Esophagus squamous epithelium (tissue), 5 donors: ENCODE measurements around the gene STAG1. TPM values are rescaled to one million over a fixed set of nuclear protein-coding genes. Genes with fewer than 3 reads are reported as not detected.

Experiments
- DNase-seq: peaks from one replicate; lab custom pipeline; 2025; lab: John Stamatoyannopoulos, UW
- H3K27ac ChIP-seq, 4 donors: fragments of 200-600 bp; sonication (generic); one replicate each; pipeline ENCODE4 v1.5.1; 2016 to 2019; ENCODE audit warnings: mild to moderate bottlenecking in 1 of 4
- H3K27me3 ChIP-seq, 4 donors: fragments of 200-600 bp; sonication (generic); 1 replicate in 3 of 4; 2 replicates in 1 of 4; pipeline versions ENCODE4 v1.5.1 to v1.6.0; 2017 to 2021; ENCODE audit warnings: antibody characterized with exemption in 1 of 4
- H3K36me3 ChIP-seq, 3 donors: fragments of 200-600 bp; sonication (generic); one replicate each; pipeline ENCODE4 v1.5.1; 2016 to 2019
- H3K4me1 ChIP-seq, 3 donors: fragments of 200-600 bp; sonication (generic); one replicate each; pipeline ENCODE4 v1.5.1; 2017 to 2019
- H3K4me3 ChIP-seq, 4 donors: fragments of 200-600 bp; sonication (generic); 1 replicate in 3 of 4; 2 replicates in 1 of 4; pipeline ENCODE4 v1.5.1; 2016 to 2019; ENCODE audit warnings: mild to moderate bottlenecking in 2 of 4, moderate library complexity in 1 of 4
- H3K9me3 ChIP-seq, 3 donors: fragments of 200-600 bp; sonication (generic); one replicate each; pipeline ENCODE4 v1.5.1; 2016 to 2019
- CTCF ChIP-seq, 6 experiments: fragments of 450-650 bp in 4 of 6; fragments of 200-600 bp in 2 of 6; sonication (generic) in 2 of 6; IDR thresholded peaks; one replicate each; pipeline ENCODE4 v1.5.1; 2016 to 2019; ENCODE audit warnings: antibody characterized with exemption in 6 of 6, mild to moderate bottlenecking in 4 of 6, moderate library complexity in 4 of 6
- POLR2A ChIP-seq, 4 donors: fragments of 450-650 bp; IDR thresholded peaks; one replicate each; pipeline ENCODE4 v1.6.1; 2017; ENCODE audit warnings: antibody characterized with exemption in 4 of 4, mild to moderate bottlenecking in 4 of 4, moderate library complexity in 3 of 4
- WGBS, 2 donors: methylation state at CpG; one replicate each; pipeline ENCODE4 v1.1.5; 2018; 5-methylcytosine and 5-hydroxymethylcytosine counted together
- intact Hi-C: fragments of 100-400 bp; cut with DNase I; formaldehyde crosslinking; loops from one replicate; pipeline ENCODE4 v1.15.0; 2022
- total RNA-seq, 4 donors: library from RNA; depleted of rRNA; stranded (reverse); fragments of >200 nt; gene quantifications; one replicate each; pipeline ENCODE4 v1.1.0, GENCODE V29; 2016
- donor health status: DM: yes; HTN: yes; CAD: no.

The STAG1 gene
- total RNA-seq, 4 donors from 2014 or later: 10.9 to 42.9 (median 24.9) TPM

- TF ChIP-seq CTCF (IDR thresholded peaks at IDR 0.05) (no peak), POLR2A (IDR thresholded peaks at IDR 0.05) (no peak)
- no peaks in the 10 kb centered on the region for H3K4me1 ChIP-seq
- WGBS, 2 donors: 80 to 100% methylated on average over 1 of the region's 1 CpG
- no peaks in the 10 kb centered on the region for H3K27me3 ChIP-seq
- no peaks in the 10 kb centered on the region for H3K36me3 ChIP-seq
- H3K4me3 ChIP-seq: no peak overlapping the region
- no peak for DNase-seq
- intact Hi-C loops: no loop called here
- no peak overlapping the region for H3K27ac ChIP-seq
- H3K9me3 ChIP-seq: no peaks in the 10 kb centered on the region
Measured at GRCh38 chr3:136642711-136643110, 109.5 kb downstream of the STAG1 start.

- Histone ChIP-seq H3K9me3 (no peaks in the 10 kb centered on the region), H3K4me3 (no peak overlapping the region), H3K4me1 (peaks cover 0 to 7% (median 0%) of the 10 kb centered on the region in 3 donors), H3K27me3 (no peaks in the 10 kb centered on the region), H3K27ac (no peak overlapping the region), H3K36me3 (no peaks in the 10 kb centered on the region)
- DNase-seq: no peak
- TF ChIP-seq POLR2A (IDR thresholded peaks at IDR 0.05): no peak
- no peak for TF ChIP-seq CTCF (IDR thresholded peaks at IDR 0.05)
- 92 to 100% methylated on average over 1 of the region's 1 CpG for WGBS, 2 donors
- intact Hi-C loops: no loop called here
Measured at GRCh38 chr3:136639069-136639468, 113.1 kb downstream of the STAG1 start.

- TF ChIP-seq POLR2A (IDR thresholded peaks at IDR 0.05): no peak
- TF ChIP-seq CTCF (IDR thresholded peaks at IDR 0.05): no peak
- no peaks in the 10 kb centered on the region for H3K27me3 ChIP-seq
- DNase-seq: no peak
- H3K4me1 ChIP-seq: peaks cover 0 to 19% (median 4%) of the 10 kb centered on the region in 3 donors
- no peaks in the 10 kb centered on the region for H3K36me3 ChIP-seq
- no peaks in the 10 kb centered on the region for H3K9me3 ChIP-seq
- H3K27ac ChIP-seq: no peak overlapping the region
- whole genome bisulfite sequencing, 2 donors: 57 to 73% methylated on average over 2 of the region's 2 CpGs
- intact Hi-C loops: no loop called here
- no peak overlapping the region for H3K4me3 ChIP-seq
Measured at GRCh38 chr3:136637176-136637575, 115.0 kb downstream of the STAG1 start.

- Histone ChIP-seq H3K4me3 (no peak overlapping the region), H3K9me3 (no peaks in the 10 kb centered on the region), H3K36me3 (peaks cover 0 to 2% (median 0%) of the 10 kb centered on the region in 3 donors), H3K4me1 (peaks cover 0 to 33% (median 4%) of the 10 kb centered on the region in 3 donors), H3K27ac (no peak overlapping the region), H3K27me3 (no peaks in the 10 kb centered on the region)
- 88% methylated on average over 4 of the region's 4 CpGs for WGBS, 2 donors
- TF ChIP-seq POLR2A (IDR thresholded peaks at IDR 0.05) (no peak), CTCF (IDR thresholded peaks at IDR 0.05) (no peak)
- no peak for DNase-seq
- intact Hi-C loops: no loop called here
Measured at GRCh38 chr3:136634821-136635220, 117.4 kb downstream of the STAG1 start.

- Histone ChIP-seq H3K4me1 (peaks cover 0 to 33% (median 4%) of the 10 kb centered on the region in 3 donors), H3K27ac (no peak overlapping the region), H3K27me3 (no peaks in the 10 kb centered on the region), H3K9me3 (no peaks in the 10 kb centered on the region), H3K36me3 (peaks cover 0 to 4% (median 0%) of the 10 kb centered on the region in 3 donors), H3K4me3 (no peak overlapping the region)
- intact Hi-C loops: no loop called here
- TF ChIP-seq POLR2A (IDR thresholded peaks at IDR 0.05) (no peak), CTCF (IDR thresholded peaks at IDR 0.05) (no peak)
- DNase-seq: no peak
- WGBS, 2 donors: 46 to 54% methylated on average over 4 to 5 of the region's 5 CpGs
Measured at GRCh38 chr3:136632625-136633081, 119.5 kb downstream of the STAG1 start.
